Anterior cingulate cortex (tissue), 58 donors: ENCODE results near the gene SLC2A1.

Source experiments
- DNase-seq, 58 donors: peaks; one replicate each; lab custom pipeline; 2025; lab: John Stamatoyannopoulos, UW

Gene SLC2A1

GRCh38 chr1:42961312-42962091 is 2.8 kb upstream of the SLC2A1 start:
- peak in 46 of 58 donors; percentile 16 to 87 (median 52) for DNase-seq

DNA sequence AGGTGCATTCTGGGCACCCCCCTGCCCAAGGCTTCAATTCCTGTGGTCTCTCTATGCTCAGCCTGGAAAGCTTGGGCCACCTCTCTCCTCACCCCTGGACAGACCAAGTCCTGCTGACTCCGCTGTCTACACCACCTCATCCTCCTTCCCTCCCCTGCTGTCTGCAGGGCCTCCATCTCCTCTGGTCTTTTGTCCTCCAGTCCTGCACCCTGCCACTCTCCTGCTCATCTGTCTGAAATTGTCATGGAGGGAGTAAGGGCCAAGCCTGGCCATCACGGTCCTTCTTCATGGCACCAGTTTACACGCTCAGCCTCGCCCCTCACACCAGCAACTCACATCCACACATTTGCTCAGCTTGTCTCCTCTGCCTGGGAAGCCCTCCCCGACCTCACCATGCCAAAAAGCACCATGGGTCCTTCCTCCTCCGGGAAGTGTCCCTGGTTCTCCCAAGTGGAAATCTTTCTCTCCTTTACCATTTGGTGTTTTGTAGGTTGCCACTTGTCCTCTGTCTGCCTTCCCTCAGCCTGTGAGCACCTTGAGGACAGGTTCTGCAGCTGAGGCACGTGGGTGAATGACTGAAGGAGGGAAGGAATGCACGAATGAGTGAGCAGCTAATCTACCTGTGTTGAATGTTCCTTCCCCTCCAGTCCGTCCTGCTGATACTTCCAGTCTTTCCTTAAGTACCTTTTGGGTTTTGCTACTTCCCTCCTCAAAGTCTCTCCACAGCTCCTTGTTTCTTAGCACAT is 2.1 kb upstream of the SLC2A1 start:
- DNase-seq: no peak

- DNase-seq: no peak
Measured at GRCh38 chr1:42960122-42960390, 1.4 kb upstream of the SLC2A1 start.

DNA sequence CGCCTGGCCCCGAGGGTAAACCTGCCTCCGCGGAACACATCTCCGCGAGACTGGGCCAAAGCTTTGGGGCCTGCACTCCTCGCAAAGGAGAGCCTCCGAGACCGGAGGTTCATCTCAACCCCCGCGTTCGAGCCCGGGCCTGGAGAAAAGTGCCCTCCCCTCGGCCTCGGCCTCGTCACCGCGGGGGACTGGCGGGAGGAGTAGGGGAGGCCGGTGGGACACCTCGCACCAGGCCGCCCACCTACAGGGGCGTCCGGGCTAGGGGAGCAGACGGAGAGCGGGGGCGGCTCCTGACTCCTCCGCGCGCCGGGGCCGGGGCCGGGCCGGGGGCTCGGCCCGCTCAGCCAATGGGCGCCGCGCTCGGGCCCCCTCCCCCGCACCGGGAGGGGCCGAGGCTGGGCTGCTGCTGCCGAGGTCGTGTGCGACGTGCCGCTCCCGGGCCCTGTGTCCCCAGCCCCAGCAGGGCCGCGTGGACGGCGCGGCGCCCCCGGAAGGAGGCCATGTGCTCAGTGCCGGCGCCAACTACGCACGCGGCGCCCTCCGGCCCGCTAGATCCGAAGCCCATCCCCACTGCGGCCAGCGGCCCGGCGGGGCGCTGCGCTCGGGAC is 684 bp downstream of the SLC2A1 start:
- DNase-seq: peak in 44 of 58 donors; percentile 12 to 79 (median 56)

DNA sequence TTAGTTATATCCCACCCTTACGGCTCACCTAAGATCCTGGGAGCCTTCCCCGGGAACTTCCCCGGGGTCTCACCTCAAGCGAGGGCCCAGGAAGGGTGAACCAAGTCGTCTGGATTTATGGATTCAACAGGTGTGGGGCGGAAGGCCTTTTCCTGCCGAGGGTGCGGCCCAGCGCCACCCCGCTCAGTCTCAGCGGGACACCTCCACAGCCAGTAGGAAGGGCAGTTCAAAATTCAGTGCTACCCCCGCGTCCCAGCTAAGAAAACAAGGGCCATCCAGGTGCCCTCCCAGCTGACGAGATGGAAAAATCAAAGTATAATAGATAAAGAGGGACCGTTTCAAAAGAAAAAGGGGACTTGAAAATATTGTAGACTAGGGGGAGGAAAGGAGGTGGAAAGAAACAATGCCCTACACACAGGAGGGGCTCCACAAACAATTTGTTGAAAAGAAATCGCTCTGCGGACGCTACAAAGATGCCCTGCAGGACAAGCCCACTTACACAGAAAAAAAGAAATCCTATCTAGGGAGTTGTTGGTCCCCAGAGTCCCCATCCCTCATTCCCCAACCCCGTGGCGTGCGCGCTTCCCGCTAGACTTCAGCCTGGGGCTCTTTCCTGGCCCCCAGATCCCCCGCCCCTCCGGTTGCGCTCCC is 1.3 kb downstream of the SLC2A1 start:
- no peak for DNase-seq

DNA sequence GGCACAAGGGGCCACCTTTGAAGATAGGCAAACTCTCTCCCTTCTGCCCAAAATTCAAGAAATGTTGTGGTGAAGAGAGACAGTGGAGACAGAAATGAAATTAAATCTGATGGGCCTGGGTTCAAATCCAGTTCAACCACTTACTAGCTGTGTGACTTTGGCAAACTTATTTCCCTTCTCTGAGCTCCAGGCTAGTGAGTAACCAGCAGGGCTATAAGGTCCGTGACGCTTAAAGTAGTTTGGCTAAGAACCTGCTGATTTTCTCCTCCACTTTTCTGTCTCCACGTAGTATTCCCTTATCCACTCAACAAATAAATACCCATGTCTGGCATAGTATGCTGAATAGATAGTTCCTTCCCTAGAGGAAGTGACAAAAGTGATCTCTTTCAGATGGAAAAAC is 1.9 kb downstream of the SLC2A1 start:
- no peak for DNase-seq

- DNase-seq: no peak
Measured at GRCh38 chr1:42955311-42956063, 3.2 kb downstream of the SLC2A1 start.

GRCh38 chr1:42953182-42954180 is 5.2 kb downstream of the SLC2A1 start:
- DNase-seq: peak in 42 of 58 donors; percentile 17 to 81 (median 58)

- no peak for DNase-seq
Measured at GRCh38 chr1:42952303-42953001, 6.2 kb downstream of the SLC2A1 start.

GRCh38 chr1:42951588-42951987 is 7.1 kb downstream of the SLC2A1 start:
- no peak for DNase-seq

GRCh38 chr1:42950116-42950481 is 8.6 kb downstream of the SLC2A1 start:
- no peak for DNase-seq

DNA sequence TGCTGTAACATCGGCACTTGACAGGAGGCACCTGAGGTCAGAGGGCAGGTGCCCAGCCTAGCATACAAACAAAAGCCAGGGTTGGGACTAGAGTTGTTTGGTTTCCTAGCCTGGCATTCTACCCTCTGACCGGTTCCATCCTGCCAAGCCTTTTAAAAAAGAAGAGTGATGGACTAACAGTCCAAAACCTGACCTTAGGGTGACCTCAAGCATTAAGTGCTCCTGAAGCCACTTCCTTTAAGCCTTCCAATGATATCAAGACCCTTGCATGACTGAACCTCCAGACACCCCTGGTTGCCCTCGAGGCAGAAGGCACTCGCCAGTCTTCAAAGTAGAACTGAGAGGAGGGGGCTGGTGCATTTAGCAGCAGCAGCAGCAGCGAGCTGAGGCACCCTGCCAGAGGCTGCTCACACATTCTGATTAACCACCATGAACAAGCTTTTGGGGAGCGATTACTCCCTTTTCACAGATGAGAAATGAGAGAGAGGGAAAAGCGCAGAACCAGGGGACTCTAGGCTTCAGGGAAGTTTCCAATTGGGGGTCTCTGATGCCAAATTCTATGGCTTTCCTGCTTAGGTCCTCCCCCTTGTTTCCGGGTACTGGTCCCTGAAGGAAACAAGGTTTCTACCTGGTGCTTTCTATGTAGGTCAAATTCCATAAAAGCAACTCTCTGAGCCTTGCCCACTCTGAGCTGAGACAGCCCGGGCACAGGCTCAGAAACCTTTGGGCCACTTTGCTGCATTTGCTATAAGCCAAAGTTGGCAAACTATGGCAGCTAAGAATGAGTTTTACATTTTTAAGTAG is 9.2 kb downstream of the SLC2A1 start:
- peak in 1 of 58 donors; percentile 30 for DNase-seq

- DNase-seq: no peak
Measured at GRCh38 chr1:42947965-42948732, 10.5 kb downstream of the SLC2A1 start.

DNA sequence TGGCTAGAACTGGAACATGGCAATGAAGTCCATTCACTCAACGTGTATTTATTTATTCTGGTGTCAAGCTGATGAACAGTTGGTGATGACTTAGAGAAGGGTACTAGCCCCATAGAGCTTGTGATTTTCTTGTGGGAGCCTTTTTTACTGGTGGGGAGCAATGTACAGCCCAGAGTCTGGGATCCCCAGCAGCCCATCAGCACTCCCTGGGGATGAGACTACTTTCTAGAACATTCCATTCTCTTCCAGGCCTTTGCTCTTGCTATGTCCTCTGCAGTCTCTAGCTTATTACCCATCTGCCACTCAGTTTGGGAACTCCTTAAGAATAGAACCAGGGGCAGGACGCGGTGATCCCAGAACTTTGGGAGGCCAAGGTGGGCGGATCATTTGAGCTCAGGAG is 11.6 kb downstream of the SLC2A1 start:
- DNase-seq: no peak

DNA sequence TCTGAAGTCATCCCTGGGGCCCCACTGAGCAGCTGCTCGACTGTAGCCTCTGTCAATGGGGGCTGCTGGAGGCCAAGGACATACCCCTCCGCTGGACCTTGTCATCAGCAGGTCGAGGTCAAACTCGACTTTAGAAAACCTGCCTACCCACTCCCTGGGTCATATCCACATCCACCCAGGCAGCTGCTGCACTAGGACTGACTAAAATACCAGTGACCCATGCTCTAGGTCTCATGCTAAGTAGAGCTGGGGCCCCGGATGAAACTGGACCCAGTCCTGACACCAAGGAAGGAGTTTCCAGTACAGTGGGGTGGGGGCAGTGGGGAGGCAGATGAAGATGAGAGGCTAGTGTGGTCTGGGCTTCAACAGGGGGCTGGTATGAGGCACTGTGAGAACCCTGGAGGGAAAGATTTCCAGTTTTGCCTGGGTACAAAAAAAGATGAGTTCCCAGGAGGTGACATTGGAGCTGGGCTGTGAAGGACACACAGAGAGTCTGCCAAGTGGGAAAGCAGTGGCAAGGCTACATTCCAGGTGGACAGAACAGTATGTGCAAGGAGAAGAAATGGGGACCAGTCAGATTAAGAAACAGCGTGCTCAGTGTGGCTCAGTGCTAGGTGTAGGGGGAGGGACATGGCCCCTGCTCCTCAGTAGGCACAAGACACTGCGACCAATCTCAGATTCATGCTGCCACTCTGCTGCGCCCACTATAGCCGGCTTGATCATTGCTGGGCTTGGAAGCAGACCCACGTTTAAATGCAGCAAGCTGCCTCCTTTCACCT is 12.4 kb downstream of the SLC2A1 start:
- DNase-seq: no peak

- DNase-seq: no peak
Measured at GRCh38 chr1:42945164-42945563, 13.5 kb downstream of the SLC2A1 start.
